GM21723 (cell line): ENCODE results near the gene IL32.
"Not testable (repeated sequence)": the region's sequence is repeated elsewhere in the genome, so short reads cannot be mapped to it uniquely, and the experiment has no call there.

Source experiments
- ATAC-seq: cut with Tn5 transposase; IDR thresholded peaks from one replicate; pipeline ENCODE4 v1.9.1; 2021; ENCODE audit warnings: mild to moderate bottlenecking, moderate library complexity; ENCODE audit not compliant: unreplicated experiment

IL32 gene

GRCh38 chr16:3069146-3069545, 3.7 kb downstream of the IL32 start:
- not testable (repeated sequence) for ATAC-seq

DNA sequence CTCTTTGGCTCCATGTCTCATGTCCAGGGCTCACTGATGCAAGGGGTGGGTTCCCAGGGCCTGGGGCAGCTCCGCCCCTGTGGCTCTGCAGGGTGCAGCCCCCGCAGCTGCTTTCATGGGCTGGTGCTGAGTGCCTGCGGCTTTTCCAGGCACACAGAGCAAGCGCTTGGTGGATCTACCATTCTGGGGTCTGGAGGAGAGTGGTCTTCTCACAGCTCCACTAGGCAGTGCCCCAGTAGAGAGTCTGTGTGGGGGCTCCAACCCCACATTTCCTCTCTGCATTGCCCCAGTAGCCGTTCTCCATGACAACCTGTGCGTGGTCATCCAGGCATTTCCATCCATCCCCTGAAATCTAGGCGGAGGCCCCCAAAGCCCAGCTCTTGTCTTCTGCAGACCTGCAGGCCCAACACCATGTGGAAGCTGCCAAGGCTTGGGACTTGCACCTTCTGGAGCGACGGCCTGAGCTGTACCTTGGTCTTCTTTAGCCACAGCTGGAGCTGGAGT, 5.2 kb downstream of the IL32 start:
- no peak for ATAC-seq

DNA sequence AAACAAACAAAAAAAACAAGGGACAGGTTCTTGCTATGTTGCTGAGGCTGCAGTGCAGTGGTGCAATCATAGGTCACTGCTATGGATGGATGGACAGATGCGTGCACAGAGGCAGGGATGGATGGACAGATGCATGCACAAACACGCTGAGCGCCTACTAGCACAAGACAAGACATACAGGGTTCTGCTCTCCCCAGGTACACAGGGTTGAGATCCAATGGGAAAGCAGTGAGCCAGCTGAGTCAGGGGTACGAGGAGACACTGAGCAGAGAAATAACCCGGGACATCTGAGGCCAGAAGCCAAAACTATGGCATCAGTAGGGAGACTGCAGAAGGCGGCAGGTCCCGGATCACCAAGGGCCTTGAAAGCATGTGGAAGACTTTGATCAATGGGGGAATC, 6.2 kb downstream of the IL32 start:
- ATAC-seq, result no peak

GRCh38 chr16:3072148-3072547, 6.7 kb downstream of the IL32 start:
- not testable (repeated sequence) for ATAC-seq

DNA sequence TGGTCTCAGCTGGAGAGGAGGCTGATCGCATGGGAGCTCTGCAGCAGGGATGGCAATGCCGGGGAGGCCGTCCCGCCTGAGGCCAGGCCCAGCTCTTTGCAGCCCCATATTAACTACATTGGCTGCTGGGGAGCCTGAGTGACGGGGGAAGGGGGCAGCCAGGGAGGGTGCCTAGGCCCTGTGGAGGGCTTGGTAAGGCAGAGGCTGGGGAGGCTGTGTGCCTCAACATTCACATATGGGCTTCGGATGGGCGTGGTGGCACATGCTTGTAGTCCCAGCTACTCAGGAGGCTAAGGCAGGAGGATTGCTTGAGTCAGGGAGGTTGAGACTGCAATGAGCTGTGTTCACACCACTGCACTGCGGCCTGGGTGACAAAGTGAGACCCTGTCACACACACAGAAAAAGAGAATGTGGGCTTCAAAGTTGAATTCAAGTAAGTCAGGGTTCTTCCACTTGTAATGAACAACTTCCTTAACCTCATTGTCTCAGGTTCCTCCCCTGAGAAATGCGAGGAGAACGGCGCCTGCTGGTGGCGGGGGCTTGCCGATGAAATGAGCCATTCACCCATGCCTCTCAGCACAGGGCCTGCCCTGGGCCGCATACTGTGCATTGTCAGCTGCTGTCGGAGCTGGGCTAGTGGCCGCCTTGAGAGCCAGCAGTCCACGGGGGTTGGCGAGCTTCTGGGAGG, 7.3 kb downstream of the IL32 start:
- not testable (repeated sequence) for ATAC-seq

DNA sequence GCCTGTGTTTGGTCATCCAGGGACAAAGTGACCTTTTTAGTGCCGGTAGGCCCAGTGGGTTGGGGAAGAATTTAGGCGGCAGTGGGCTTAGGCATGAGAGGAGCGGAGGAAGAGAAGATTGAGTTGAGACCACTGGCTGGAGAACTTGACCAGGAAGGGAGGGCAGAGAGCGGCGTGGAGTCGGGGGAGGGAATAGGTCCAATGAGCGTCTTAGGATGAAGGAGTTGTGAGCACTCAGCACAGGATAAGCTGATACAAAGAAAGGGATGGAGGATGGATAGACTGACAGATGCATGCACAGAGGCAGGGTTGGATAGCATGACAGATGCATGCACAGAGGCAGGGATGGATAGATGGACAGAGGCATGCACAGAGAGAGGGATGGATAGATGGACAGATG, 8.0 kb downstream of the IL32 start:
- ATAC-seq, result no peak

GRCh38 chr16:3074860-3075522, 9.6 kb downstream of the IL32 start:
- peak; percentile 82 for ATAC-seq

- no peak for ATAC-seq
Observed at GRCh38 chr16:3075523-3075915, 10.1 kb downstream of the IL32 start.

- ATAC-seq, result not testable (repeated sequence)
Observed at GRCh38 chr16:3075946-3076345, 10.5 kb downstream of the IL32 start.

DNA sequence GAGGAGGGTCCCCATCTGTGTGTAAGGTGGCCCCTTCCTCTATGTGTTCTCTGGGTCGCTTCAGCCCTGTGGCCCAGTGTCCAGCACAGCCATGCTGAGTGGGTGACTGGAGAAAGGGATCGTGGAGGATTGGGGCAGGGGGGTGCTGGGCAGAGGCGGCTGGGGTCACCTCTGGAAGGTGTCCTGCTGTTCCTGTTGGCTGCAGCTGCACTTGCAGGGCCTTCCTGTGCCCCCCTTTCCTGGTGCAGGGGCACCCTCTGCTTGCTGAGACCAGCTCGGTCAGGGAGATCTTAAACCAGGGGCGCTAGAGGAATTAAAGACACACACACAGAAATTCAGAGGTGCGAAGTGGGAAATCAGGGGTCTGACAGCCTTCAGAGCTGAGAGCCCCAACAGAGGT, 11.1 kb downstream of the IL32 start:
- ATAC-seq, result no peak

GRCh38 chr16:3080024-3080423, 14.6 kb downstream of the IL32 start:
- ATAC-seq, result no peak

DNA sequence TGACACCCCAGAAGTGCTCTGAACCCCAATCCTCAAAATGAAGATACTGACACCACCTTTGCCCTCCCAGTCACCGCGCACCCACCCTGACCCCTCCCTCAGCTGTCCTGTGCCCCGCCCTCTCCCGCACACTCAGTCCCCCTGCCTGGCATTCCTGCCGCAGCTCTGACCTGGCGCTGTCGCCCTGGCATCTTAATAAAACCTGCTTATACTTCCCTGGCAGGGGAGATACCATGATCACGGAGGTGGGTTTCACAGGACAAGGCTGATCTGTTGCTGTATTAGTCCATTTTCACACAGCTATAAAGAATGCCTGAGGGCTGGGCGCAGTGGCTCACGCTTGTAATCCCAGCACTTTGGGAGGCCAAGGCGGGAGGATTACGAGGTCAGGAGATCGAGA, 16.5 kb downstream of the IL32 start:
- ATAC-seq, result not testable (repeated sequence)

GRCh38 chr16:3083408-3083807, 18.0 kb downstream of the IL32 start:
- not testable (repeated sequence) for ATAC-seq

DNA sequence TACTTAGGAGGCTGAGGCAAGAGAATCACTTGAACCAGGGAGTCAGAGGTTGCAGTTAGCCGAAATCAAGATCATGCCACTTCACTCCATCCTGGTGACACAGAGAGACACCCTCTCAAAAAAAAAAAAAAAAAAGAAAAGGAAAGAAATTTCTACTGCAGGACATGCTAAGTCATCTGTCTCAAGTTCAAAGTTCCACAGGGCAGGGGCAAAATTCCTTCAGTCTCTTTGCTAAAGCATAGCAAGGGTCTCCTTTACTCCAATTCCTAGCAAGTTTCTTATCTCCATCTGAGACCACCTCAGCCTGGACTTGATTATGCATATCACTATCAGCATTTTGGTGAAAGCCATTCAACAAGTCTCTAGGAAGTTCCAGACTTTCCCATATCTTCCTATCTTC, 19.1 kb downstream of the IL32 start:
- no peak for ATAC-seq

GRCh38 chr16:3084969-3085670, 19.7 kb downstream of the IL32 start:
- ATAC-seq, result no peak

- ATAC-seq, result no peak
Observed at GRCh38 chr16:3085868-3086595, 20.6 kb downstream of the IL32 start.

DNA sequence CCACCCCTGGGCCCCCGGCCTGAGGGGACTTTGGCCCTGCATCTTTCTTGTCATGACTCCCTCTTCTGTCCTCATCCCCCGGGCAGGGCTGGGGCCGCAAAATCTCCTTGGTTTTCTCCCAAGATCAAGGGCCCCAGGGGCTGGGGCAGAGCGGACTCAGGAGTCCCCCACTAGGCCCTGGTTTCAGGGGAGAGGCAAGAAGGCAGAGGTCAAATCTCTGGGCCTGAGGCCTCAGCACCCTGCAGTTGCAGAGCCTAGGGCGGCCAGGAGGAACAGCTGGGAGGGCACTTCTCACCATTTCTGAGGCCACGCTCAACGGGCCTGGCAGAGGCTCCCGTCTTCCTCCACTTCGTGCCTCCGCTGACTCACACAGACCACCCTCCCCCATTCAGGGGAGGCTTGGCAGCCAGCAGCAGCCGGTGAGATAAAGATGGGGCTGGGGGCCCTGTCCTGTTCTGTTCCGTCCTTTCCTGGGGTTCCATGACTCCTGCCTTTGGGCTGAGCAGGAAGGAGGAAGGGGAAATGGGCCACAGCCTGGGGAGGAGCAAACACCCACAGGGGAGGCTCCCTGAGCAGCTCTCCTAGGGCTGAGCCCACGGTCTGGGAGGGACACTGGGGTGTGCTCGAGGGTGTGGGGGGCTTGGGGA, 21.3 kb downstream of the IL32 start:
- ATAC-seq, result no peak

GRCh38 chr16:3087243-3088235, 22.1 kb downstream of the IL32 start:
- no peak for ATAC-seq

GRCh38 chr16:3088450-3088849, 23.0 kb downstream of the IL32 start:
- no peak for ATAC-seq
